Measurements from ENCODE around the gene SPSB3.

The SPSB3 gene

DNA sequence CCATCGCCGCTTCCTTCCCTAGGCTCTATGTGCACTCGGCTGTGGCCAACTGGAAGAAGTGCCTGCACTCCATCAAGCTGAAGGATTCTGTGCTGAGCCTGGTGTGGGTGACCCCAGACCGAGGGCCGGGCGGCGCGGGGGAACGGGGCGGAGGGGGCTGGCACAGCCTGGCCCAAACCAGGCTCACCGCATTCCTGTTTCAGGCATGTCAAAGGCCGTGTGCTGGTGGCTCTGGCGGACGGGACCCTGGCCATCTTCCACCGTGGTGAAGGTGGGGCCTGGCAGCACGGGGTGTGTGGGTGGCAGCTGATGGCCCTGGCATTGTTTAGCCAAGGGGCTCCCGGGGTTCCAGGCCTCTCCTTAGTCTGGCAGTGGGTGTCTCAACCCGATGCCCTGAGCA is 15.7 kb downstream of the SPSB3 start:
- no peak for DNase-seq (ENCODE audit: low read depth)
- TF ChIP-seq, protein P1, sequence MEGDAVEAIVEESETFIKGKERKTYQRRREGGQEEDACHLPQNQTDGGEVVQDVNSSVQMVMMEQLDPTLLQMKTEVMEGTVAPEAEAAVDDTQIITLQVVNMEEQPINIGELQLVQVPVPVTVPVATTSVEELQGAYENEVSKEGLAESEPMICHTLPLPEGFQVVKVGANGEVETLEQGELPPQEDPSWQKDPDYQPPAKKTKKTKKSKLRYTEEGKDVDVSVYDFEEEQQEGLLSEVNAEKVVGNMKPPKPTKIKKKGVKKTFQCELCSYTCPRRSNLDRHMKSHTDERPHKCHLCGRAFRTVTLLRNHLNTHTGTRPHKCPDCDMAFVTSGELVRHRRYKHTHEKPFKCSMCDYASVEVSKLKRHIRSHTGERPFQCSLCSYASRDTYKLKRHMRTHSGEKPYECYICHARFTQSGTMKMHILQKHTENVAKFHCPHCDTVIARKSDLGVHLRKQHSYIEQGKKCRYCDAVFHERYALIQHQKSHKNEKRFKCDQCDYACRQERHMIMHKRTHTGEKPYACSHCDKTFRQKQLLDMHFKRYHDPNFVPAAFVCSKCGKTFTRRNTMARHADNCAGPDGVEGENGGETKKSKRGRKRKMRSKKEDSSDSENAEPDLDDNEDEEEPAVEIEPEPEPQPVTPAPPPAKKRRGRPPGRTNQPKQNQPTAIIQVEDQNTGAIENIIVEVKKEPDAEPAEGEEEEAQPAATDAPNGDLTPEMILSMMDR (conservative IDR thresholded peaks at IDR 0.05; ENCODE audit: low read depth, low read length): no peak
- H3K4me3 ChIP-seq (ENCODE audit: low read depth, low read length): no peak overlapping the region

DNA sequence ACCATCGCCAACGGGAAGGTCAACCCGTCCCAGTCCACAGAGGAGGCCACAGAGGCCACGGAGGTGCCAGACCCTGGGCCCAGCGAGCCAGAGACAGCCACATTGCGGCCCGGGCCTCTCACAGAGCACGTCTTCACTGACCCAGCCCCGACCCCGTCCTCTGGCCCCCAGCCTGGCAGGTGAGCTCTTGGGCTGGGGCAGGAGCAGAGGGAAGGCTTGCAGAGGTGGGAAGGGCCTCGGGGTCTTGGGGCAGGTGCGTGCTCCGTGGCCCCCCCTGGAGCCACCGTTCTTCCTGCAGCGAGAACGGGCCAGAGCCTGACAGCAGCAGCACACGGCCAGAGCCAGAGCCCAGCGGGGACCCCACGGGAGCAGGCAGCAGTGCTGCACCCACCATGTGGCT is 16.1 kb downstream of the SPSB3 start:
- TF ChIP-seq, protein P1 (conservative IDR thresholded peaks at IDR 0.05; ENCODE audit: low read depth, low read length): no peak
- no peak for DNase-seq (ENCODE audit: low read depth)
- H3K4me3 ChIP-seq (ENCODE audit: low read depth, low read length): no peak overlapping the region

DNA sequence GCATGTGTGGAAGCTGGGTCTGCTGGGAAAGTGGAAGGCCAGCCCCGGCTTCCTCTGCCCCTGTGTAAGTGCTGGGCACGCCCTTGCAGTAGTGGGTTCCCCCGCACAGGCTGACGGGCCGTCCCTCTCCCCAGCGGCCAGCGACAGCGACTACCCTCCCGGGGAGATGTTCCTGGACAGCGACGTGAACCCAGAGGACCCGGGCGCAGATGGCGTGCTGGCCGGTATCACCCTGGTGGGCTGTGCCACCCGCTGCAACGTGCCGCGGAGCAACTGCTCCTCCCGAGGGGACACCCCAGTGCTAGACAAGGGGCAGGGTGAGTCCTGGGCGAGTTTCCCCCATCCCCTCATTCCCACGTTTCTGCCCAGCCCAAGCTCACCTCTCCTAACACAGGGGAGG is 16.5 kb downstream of the SPSB3 start:
- TF ChIP-seq, protein P1 (conservative IDR thresholded peaks at IDR 0.05; ENCODE audit: low read depth, low read length): no peak
- H3K4me3 ChIP-seq (ENCODE audit: low read depth, low read length): no peak overlapping the region
- DNase-seq (ENCODE audit: low read depth): no peak

DNA sequence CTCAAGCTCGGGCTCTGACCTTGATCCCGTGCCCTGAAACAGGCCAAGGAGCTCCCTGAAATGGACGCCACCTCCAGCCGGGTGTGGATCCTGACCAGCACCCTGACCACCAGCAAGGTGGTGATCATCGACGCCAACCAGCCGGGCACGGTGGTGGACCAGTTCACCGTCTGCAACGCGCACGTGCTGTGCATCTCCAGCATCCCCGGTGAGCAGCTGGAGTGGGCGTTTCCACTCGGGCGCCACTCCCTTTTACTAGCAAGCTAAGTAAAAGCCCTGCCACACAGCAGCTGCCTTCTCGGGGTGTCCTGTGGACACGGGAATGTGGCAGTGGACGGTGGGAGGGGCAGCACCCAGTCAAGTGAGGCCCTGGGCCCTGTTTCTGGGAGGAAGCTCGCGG is 17.4 kb downstream of the SPSB3 start:
- TF ChIP-seq, protein P1 (conservative IDR thresholded peaks at IDR 0.05; ENCODE audit: low read depth, low read length): no peak
- no peak for DNase-seq (ENCODE audit: low read depth)
- H3K4me3 ChIP-seq (ENCODE audit: low read depth, low read length): no peak overlapping the region

DNA sequence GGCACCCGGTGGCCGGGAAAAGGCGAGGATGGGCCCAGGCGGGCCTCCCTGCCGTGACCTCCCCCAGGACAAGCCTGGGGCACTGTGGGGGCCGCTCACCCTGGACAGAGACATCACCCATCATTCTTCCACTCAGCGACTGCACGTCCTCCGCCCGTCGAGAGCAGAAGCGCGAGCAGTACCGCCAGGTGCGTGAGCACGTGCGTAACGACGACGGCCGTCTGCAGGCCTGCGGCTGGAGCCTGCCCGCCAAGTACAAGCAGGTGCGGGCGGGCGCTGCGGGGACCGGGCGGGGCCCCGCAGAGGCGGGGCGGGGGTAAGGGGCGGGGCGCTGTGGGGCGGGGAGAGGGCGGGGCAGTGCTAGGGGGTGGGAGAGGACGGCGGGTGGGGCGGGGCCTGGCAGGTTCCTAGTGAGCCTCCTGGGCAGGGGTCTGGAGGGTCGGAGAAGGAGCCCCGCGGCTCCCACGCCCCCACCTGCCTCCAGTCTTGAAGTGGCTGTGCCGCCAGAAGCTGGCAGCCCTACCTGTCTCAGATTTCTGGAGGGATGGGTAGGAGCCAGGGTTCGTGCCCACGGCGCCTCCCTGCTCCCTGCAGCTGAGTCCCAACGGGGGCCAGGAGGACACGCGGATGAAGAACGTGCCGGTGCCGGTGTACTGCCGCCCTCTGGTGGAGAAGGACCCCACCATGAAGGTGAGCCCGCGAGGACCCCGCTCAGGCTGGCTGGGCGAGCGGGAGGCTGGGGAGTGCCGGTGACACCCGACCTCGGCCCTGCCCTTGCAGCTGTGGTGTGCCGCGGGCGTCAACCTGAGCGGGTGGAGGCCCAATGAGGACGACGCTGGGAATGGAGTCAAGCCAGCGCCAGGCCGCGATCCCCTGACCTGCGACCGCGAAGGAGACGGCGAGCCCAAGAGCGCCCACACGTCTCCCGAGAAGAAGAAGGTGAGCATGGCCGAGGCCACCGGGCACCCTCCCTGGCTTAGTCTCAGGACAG is 18.6 kb downstream of the SPSB3 start:
- DNase-seq (ENCODE audit: low read depth): no peak
- H3K4me3 ChIP-seq (ENCODE audit: low read depth, low read length): no peak overlapping the region
- TF ChIP-seq, protein P1 (conservative IDR thresholded peaks at IDR 0.05; ENCODE audit: low read depth, low read length): peak; percentile 72

DNA sequence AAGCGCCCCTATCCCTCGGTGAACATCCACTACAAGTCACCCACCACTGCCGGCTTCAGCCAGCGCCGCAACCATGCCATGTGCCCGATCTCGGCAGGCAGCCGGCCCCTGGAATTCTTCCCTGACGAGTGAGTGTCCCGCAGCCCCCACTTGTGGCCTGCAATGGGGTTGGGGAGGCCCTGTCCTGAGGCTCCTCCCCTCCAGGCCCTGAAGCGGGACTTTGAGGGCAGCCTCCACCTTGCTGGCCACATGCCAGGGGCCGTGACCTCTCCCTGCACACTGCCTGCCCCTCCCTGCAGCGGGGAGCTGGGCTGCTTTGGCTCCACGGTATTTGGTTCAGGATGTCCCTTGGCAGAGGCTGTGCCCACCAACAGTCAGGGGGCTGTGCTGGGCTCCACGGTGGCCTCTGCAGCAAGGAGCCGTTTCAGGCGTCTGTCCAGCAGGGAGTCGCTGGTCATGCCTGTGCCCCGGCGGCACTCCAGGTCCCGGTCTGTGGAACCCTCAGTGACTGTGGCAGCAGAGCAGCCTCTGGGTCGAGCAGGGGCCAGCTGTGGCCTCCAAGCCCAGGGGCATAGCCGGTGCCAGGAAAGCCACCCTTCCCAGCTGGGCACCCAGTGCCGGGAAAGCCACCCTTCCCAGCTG is 19.4 kb downstream of the SPSB3 start:
- H3K4me3 ChIP-seq (ENCODE audit: low read depth, low read length): no peak overlapping the region
- no peak for DNase-seq (ENCODE audit: low read depth)
- TF ChIP-seq, protein P1 (conservative IDR thresholded peaks at IDR 0.05; ENCODE audit: low read depth, low read length): no peak
